ENCODE measurements around the gene TLE1. TPM values are rescaled to one million over a fixed set of nuclear protein-coding genes. Genes with fewer than 3 reads are reported as not detected.

TLE1 gene
- total RNA-seq, 1 experiment from 2014 or later = 21.9 TPM

- intact Hi-C loops (cut with micrococcal nuclease) = loop anchor here (2.0 to 5.0 kb wide), 2 partner anchors 66 to 99 kb away; partner anchors contain the start of gene TLE1
- POLR2A ChIA-PET = interaction anchor here (0.6 to 1.8 kb wide), 7 partner anchors 10 to 260 kb away, joined by 3 to 7 read pairs (median 3); no protein-coding TSS in a partner anchor
- no peaks in the 10 kb centered on the region for H3K27me3 Mint-ChIP-seq (ENCODE audit: insufficient read depth, unreplicated experiment)
- CTCF ChIA-PET = interaction anchor here (0.7 to 2.2 kb wide), 3 partner anchors 26 to 445 kb away, joined by 3 to 13 read pairs (median 3); no protein-coding TSS in a partner anchor
- peak overlapping the region; percentile 66 for H3K4me3 Mint-ChIP-seq (ENCODE audit: unreplicated experiment)
- peak; percentile 91 for DNase-seq (ENCODE audit: unreplicated experiment)
- peak overlapping the region; percentile 98 for H3K27ac Mint-ChIP-seq (ENCODE audit: low read depth, unreplicated experiment)
- TF ChIP-seq CTCF (IDR thresholded peaks at IDR 0.05; ENCODE audit: unreplicated experiment) = no peak
- peaks cover 25% of the 10 kb centered on the region for H3K4me1 Mint-ChIP-seq (ENCODE audit: insufficient read depth, unreplicated experiment)
- H3K9me3 Mint-ChIP-seq (ENCODE audit: unreplicated experiment) = no peaks in the 10 kb centered on the region
- BruUV-seq (replicated peaks) = TSS peak; percentile 30
- peaks cover 48% of the 10 kb centered on the region for H3K36me3 Mint-ChIP-seq (ENCODE audit: insufficient read depth, unreplicated experiment)
Observed at GRCh38 chr9:81588148-81588871, 101.0 kb downstream of the TLE1 start.

- BruUV-seq (replicated peaks) = no TSS peak
- H3K27me3 Mint-ChIP-seq (ENCODE audit: insufficient read depth, unreplicated experiment) = no peaks in the 10 kb centered on the region
- no peak overlapping the region for H3K4me3 Mint-ChIP-seq (ENCODE audit: unreplicated experiment)
- POLR2A ChIA-PET = interaction anchor here (0.6 kb wide), 1 partner anchor 9 kb away, joined by 3 read pairs; no protein-coding TSS in a partner anchor
- intact Hi-C loops (cut with micrococcal nuclease) = loop anchor here (2.0 to 5.0 kb wide), 2 partner anchors 24 to 101 kb away; partner anchors contain the start of gene TLE1
- no peaks in the 10 kb centered on the region for H3K9me3 Mint-ChIP-seq (ENCODE audit: unreplicated experiment)
- peaks cover 25% of the 10 kb centered on the region for H3K4me1 Mint-ChIP-seq (ENCODE audit: insufficient read depth, unreplicated experiment)
- H3K27ac Mint-ChIP-seq (ENCODE audit: low read depth, unreplicated experiment) = peak overlapping the region; percentile 98
- CTCF ChIA-PET = interaction anchor here (2.2 kb wide), 1 partner anchor 63 kb away, joined by 13 read pairs; no protein-coding TSS in a partner anchor
- no peak for DNase-seq (ENCODE audit: unreplicated experiment)
- peaks cover 48% of the 10 kb centered on the region for H3K36me3 Mint-ChIP-seq (ENCODE audit: insufficient read depth, unreplicated experiment)
- no peak for TF ChIP-seq CTCF (IDR thresholded peaks at IDR 0.05; ENCODE audit: unreplicated experiment)
Observed at GRCh38 chr9:81586786-81587185, 102.6 kb downstream of the TLE1 start.

GRCh38 chr9:81585191-81585763 is 104.1 kb downstream of the TLE1 start:
- H3K27ac Mint-ChIP-seq (ENCODE audit: low read depth, unreplicated experiment) = no peak overlapping the region
- H3K9me3 Mint-ChIP-seq (ENCODE audit: unreplicated experiment) = no peaks in the 10 kb centered on the region
- H3K4me3 Mint-ChIP-seq (ENCODE audit: unreplicated experiment) = no peak overlapping the region
- H3K4me1 Mint-ChIP-seq (ENCODE audit: insufficient read depth, unreplicated experiment) = peaks cover 25% of the 10 kb centered on the region
- ChIA-PET CTCF (no interaction called here), POLR2A (no interaction called here)
- no TSS peak for BruUV-seq (replicated peaks)
- no peaks in the 10 kb centered on the region for H3K27me3 Mint-ChIP-seq (ENCODE audit: insufficient read depth, unreplicated experiment)
- H3K36me3 Mint-ChIP-seq (ENCODE audit: insufficient read depth, unreplicated experiment) = peaks cover 48% of the 10 kb centered on the region
- intact Hi-C loops (cut with micrococcal nuclease) = loop anchor here (5.0 kb wide), 1 partner anchor 102 kb away; the partner anchor contains the start of gene TLE1
- TF ChIP-seq CTCF (IDR thresholded peaks at IDR 0.05; ENCODE audit: unreplicated experiment) = no peak
- no peak for DNase-seq (ENCODE audit: unreplicated experiment)

GRCh38 chr9:81584099-81584498 is 105.2 kb downstream of the TLE1 start:
- Mint-ChIP-seq H3K4me3 (ENCODE audit: unreplicated experiment) (no peak overlapping the region), H3K36me3 (ENCODE audit: insufficient read depth, unreplicated experiment) (peaks cover 41% of the 10 kb centered on the region), H3K27ac (ENCODE audit: low read depth, unreplicated experiment) (no peak overlapping the region), H3K27me3 (ENCODE audit: insufficient read depth, unreplicated experiment) (no peaks in the 10 kb centered on the region), H3K4me1 (ENCODE audit: insufficient read depth, unreplicated experiment) (peaks cover 22% of the 10 kb centered on the region), H3K9me3 (ENCODE audit: unreplicated experiment) (no peaks in the 10 kb centered on the region)
- POLR2A ChIA-PET = no interaction called here
- intact Hi-C loops (cut with micrococcal nuclease) = no loop called here
- TF ChIP-seq CTCF (IDR thresholded peaks at IDR 0.05; ENCODE audit: unreplicated experiment) = no peak
- CTCF ChIA-PET = no interaction called here
- DNase-seq (ENCODE audit: unreplicated experiment) = no peak
- no TSS peak for BruUV-seq (replicated peaks)

Data from MCF 10A (cell line).